NCI-H146 (cell line): ENCODE results near the gene NLRC5.
"Not testable (repeated sequence)": the region's sequence is repeated elsewhere in the genome, so short reads cannot be mapped to it uniquely, and the experiment has no call there.

ENCODE experiments used
- DNase-seq: peaks from one replicate; lab custom pipeline; 2025; lab: John Stamatoyannopoulos, UW

Gene NLRC5

DNA sequence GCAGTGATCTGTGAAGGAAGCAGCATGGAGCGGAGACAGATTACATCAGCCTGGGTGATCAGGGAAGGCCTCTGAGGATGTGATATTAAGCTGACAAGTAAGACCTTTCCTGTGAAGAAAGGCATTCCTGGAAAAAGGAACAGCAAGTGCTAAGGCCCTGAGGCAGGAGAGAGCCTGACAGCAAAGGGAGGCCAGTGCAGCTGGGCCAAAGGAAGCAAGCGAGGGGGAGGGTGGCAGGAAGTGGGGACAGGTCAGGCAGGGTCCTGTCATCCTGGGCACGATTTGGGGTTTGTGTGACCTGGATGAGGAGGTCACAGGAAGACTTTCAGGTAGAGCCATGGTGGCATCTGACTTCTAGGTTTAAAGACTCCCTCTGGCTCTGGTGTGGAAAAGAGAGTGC is 115.3 kb downstream of the NLRC5 start:
- no peak for DNase-seq

DNA sequence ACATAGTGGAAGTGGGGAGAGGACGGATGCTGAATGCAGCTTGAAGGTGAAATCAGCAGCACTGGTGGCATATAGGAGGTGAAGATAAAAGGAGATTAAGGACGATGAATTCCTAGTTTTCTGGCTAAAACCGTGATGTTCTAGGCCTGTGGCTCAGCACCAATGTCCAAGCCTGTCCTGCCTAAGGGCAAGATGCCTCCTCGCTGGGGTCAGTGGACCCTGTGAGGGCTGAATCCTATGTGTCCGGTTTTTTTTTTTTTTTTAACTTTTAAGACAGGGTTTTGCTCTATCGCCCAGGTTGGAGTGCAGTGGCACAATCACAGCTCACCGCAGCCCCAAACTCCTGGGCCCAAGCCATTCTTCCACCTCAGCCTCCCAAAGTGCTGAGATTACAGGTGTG is 115.8 kb downstream of the NLRC5 start:
- no peak for DNase-seq

DNA sequence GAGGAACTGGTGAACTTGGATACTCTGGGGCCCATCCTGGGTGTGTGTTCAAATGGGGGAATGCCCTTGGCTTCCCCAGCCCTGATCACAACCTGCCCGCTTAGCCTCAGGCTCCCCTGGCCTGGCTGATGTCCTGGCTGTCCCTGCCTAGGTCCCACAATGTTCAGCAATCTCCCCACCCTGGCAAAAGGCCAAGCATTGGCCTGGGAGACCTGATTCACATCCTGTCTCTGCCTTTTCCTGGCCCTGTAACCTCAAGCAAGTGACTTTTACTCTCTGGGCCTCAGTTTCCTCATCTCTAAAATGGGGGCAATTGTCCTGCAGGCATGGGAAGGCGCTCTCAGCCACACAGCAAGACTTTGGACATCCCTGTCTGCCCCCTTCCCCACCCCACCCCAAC is 117.4 kb downstream of the NLRC5 start:
- DNase-seq: no peak

DNA sequence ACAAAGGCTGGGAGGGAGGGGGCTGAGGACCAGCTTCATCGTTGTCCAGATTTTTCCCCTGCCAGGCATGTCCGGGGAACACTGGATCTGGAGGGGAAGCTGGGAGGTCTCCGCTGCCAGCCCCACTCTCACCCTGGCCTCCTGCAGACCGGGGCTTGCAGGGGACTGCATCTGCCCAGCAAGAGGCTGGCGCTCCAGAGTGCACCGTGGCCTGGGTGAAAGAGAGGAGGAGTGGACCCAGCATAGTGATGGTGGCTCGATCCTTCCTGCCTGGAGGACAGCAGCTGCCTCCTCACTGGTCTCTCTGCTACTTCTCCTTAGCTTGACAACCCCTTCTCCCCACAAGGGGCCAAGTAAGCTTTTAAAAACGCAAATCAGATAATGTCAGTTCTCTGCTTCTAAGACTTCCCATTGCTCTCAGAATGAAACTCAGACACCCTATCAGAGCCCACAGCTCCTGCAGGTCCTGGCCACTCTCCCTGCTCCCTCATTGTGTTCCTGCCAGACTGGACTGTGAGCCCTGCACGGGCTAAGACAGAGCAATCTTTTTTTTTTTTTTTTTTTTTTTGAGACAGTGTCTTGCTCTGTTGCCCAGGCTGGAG is 118.1 kb downstream of the NLRC5 start:
- DNase-seq: no peak

DNA sequence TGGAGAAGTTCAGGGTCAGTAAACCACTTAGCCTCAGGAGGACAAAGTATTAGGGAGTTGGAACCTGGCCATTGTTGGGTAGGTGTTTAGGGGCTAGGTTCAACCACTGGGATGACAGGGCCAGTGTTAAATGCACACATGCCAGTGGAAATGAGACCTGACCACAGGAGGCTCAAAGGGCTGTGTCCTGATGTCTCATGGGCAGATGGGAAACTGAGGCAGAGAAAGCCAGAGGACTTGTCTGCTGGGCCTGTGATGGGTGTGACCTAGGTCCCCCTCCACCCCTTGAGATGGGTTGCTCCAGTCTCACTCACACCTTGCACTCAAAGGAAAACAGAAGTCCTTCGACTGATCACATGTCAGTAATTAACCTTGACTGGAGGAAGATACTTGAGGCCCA is 119.1 kb downstream of the NLRC5 start:
- no peak for DNase-seq

DNA sequence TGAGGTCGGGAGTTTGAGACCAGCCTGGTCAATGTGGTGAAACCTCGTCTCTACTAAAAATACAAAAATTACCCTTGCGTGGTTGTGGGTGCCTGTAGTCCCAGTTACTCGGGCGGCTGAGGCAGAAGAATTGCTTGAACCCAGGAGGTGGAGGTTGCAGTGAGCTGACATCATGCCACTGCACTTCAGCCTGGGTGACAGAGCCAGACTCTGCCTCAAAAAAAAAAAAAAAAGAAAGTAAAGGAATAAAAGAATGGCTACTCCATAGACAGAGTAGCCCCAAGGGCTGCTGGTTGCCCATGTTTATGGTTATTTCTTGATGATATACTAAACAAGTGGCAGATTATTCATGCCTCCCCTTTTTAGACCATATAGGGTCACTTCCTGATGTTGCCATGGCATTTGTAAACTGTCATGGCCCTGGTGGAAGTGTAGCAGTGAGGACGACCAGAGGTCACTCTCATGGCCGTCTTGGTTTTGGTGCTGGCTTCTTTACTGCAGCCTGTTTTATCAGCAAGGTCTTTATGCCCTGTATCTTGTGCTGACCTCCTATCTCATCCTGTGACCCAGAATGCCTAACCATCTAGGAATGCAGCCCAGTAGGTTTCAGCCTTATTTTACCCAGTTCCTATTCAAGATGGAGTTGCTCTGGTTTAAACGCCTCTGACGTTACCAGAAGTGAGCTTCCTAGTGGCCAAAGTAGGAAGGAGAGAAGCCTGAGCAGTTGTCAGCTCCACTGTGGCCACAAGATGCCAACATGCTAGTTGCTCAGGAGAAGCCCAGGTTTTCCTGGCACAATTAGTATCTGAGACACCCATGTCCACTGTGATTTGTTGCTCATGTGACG is 120.1 kb downstream of the NLRC5 start:
- not testable (repeated sequence) for DNase-seq

DNA sequence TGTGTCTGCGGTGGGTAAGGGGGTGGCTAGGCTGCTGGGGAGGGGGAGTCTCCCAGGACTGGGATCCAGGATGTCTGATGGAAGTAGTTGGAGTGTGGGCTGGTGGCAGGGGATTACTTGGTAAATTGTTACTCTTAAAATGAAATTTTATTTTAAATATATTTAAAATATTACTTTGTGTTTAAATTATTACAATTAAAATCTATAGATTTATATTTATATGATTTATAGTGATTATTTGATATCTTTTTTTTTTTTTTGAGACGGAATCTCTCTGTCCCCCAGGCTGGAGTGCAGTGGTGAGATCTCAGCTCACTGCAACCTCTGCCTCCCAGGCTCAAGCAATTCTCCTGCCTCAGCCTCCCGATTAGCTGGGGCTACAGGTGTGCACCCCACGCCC is 121.6 kb downstream of the NLRC5 start:
- no peak for DNase-seq

DNA sequence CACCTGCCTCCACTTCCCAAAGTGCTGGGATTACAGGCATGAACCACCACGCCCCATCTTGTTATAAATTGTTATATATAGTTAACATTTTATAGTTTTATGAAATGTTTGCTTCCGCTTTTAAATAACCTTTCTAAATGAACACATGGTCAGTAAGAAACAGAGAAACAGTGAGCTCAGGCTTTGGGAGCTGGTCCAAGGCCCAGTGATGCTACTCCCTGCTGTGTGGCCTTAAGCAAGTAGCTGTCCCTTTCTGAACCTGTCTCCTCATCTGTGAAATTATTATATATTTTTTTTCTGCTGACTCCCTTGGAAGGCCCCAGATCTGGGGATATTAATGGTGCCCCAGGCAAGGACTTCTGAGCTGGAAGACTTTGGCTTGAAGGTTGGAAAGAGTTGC is 122.1 kb downstream of the NLRC5 start:
- no peak for DNase-seq

DNA sequence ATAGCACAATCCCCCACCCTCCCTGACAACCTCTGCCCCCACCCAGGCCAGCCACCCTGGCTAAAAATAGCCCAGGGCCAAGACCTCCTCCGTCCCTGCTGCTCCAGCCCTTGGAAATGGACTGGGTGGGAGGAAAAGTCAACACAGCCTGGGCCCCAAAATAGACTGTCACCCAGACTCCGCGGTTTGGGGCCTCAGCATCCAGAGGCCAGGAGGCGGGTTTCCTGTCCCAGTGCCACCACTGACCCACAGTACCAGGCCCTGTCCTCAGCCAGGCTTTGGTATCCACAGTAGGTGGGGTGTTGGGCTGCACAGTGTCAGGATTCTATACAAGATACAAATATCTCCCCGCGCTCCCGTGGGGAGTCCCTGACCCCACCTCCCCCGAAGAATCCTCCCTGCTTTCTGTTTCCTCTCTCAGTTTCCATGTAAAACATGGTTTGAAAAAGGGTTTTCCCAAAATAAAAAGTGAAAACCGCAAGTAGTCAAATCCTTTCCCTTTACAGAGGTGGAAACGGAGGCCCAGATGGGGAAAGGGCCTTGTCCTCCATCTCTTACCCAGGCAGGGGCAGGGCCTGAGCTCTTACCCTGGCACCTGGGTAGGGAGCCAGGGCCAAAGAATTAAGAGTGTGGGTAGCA is 123.2 kb downstream of the NLRC5 start:
- DNase-seq: no peak

DNA sequence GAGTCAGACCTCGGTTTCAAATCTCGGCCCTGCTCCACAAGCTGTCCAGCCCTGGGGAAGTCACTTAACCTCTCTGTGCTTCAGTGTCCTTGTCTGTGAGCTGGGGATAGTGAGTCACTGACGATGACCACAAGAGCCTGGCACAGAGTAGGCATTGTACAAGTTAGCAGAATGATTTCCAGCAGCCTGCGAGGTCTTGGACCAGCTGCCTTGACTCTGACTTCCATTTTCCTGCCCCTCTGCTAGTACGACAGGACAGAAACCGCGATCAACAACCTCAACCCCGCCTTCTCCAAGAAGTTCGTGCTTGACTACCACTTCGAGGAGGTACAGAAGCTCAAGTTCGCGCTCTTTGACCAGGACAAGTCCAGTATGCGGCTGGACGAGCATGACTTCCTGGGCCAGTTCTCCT is 123.7 kb downstream of the NLRC5 start:
- no peak for DNase-seq

DNA sequence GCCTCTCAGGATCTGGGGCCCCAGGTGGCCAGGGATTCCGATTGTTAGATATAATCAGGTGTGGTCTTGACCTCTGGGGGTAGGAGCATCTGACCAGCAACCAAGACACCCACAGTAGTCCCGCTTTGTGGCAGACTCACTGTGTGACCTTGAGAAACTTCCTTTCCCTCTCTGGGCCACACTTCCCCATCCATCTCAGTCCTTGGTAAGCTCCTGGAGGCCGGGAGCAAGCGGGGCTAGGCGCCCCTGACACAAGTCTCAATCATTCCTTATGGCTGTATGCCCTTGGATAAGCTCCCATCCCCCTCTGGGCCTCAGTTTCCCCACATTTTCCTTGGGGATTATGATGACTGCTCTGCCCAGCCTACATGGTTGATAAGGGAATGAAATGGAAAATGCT is 124.3 kb downstream of the NLRC5 start:
- no peak for DNase-seq

DNA sequence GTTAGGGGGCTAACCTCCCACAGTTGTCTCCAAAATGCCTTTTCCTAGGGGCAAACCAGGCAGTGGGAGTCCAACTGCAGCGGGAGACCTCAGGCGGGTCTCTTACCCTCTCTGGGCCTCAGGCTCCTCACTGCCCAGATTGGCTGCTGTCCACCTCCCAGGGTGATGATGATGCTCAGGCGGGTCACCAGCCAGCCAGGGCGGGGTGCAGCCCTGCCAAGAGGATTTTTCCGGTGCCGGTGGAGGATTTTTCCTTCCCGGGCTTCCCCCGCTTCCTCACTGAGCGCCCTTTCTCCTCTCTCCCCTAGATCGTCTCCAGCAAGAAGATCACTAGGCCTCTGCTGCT is 125.8 kb downstream of the NLRC5 start:
- no peak for DNase-seq

DNA sequence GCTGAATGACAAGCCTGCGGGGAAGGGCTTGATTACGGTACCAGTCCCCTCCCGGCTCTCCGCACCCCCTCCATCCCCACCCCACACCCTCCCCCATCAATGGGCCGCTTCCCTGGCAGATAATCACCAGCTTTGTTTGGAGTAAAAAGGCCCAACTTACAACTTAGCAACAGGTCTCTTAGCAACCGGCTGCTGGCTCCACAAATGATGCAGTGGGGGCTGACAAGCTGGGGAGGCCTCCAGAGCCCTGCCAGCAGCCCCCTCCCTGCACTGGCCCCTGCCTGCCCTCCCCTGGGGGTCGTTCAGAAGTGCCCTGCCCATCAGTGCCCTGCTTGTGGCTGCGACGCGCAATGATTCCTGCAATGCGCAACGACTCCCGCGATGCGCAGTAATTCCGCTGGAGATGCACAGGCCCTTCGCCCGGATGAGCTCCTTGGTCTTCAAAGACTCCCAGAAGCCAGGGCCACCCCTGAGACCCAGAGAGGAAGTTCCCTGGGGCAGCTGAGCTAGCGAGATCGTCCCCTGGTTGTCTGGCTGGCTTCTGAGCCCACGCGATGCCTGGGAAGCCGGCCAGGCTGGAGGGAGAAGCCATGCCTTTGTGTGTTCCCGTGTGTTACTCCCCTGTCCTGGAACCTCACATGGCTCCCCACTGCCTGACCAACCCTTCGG is 126.3 kb downstream of the NLRC5 start:
- peak; percentile 4 for DNase-seq

DNA sequence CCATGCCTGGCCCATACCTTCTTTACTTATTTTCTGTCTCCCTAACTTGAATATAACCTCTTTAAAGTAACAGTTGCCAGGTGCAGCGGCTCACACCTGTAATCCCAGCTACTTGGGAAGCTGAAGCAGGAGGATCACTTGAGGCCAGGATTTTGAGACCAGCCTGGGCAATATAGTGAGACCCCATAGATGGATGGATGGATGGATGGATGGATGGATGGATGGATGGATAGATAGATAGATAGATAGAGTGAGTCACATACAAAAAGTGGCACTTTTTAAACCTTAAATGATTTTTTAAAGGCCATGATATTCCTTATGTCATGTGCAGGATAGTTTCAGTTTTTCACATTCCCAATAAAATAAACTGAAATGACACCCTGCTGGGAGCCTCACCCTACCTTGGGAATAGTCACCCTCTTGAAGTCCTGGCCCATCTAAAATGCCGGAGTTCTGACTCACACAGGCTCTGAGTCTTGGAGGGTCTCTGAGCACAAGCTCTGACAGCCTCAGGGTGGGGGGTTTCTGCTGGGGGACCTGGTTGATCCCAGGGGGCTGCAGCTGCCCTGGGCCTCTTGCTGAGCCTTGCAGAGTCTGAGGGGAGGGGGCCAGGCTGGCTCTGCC is 129.2 kb downstream of the NLRC5 start:
- DNase-seq: no peak

DNA sequence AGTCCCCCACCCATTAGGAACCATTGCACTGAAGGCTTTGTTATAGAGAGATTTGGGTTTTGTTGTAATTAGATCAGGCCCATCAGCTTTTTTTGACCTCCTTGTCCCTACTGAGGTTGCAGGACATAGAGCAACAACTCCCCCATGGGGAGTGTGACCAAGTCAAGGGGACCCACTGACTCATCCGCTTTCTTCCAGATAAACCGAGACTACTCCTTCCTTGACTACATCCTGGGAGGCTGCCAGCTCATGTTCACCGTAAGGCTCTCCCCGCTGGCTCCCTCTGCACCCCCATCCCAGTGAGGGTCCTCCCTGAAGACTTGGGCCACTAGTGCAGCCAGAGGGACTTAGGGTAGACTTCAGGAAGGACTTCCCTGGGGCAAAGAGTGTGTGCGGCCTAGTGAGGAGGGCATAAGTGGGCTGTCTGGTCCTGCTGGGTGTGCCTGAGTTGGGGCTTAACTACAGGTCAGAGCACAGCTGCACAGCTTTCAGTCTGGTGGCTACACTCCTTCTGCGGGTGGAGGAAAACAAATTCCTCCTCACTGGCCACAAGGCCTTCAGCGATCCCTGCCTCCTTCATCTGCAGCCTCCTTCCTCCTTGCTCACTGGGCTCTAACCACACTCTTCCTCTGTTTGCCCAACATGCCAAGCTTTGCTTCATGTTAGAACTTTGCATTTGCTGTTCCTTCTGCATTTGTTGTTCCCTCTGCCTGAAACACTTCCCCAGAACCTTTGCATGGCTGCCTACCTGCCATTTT is 134.0 kb downstream of the NLRC5 start:
- DNase-seq: no peak

DNA sequence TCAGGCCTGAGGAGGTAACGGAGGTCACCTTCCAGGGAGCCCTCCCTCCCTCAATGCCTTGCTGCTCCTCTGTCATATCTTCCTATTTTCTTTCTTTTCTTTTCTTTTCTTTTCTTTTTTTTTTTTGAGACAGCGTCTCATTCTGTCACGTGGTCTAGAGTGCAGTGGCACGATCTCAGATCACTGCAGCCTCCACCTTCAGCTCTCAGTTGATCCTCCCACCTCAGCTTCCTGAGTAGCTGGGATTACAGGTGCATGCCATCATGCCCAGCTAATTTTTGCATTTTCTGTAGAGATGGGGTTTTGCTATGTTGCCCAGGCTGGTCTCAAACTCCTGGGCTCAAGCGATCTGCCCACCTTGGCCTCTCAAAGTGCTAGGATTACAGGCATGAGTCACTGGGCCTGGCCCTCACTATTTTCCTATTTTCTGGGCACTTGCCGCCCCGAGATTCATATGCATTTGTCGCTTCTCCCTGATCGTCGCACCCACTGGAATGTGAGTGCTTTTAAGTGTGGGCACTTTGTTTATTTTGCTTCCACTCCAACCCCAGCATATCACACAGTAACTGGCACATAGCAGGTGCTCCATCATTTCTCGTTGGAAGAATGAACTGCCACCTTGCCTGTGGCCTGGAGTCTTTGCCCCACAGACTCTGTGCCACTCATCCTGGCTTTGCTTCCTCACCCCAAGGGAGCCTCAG is 134.8 kb downstream of the NLRC5 start:
- no peak for DNase-seq

DNA sequence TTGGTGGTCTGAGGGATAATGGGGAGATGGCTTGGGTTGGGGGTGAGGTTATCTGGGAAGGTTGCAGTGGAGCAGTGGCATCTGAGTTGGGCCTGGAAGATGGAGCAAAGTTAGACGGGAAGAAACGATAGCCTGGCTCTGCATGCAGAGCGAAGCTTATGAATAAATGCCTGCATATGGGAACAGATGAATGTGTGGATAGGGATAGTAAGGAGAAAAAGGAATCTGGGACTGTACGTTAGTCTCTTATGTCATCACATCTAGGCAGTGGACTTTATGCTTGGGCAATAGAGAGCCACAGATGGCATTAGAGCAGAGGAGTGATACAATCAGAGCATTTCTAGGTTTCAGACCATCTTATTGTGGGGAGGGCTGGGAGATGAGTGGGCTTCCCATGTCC is 136.0 kb downstream of the NLRC5 start:
- DNase-seq: no peak

DNA sequence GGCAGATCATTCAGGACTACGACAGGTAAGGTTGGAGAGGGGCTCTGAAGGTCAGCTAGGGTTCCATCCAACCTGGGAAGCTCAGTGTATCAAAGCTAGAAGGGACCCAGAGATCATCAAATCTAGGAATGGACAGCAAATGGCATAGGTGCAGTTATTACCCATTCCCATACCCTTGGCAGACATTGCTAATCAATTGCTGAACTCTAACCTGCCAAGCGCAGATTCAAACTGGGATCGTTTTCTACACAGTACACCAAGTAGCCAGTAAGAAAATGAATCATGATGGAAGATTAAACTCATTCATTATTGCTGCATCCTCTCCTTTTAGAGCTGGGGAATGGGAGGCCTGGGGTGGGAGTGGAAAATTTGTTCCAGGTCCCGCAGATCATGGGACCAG is 136.6 kb downstream of the NLRC5 start:
- DNase-seq: no peak

DNA sequence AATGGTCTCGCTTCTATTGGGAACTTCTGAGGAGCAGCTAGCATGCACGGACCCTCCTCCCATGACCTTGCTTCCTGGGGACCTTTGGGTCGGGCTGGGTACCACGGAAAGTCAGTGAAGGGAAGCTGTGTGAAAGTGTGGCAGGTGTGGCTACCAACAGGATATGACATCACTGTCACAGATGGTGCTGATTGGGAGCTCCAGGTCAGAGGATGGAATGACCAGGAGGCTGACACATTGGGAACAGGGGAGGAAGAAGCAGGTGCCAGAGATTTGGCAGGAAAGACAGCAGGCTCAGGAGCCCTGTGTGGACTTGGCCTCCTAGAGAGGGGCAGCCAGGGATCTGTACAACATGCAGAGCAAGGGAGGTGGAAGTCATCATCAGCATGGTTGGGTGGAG is 137.1 kb downstream of the NLRC5 start:
- no peak for DNase-seq

DNA sequence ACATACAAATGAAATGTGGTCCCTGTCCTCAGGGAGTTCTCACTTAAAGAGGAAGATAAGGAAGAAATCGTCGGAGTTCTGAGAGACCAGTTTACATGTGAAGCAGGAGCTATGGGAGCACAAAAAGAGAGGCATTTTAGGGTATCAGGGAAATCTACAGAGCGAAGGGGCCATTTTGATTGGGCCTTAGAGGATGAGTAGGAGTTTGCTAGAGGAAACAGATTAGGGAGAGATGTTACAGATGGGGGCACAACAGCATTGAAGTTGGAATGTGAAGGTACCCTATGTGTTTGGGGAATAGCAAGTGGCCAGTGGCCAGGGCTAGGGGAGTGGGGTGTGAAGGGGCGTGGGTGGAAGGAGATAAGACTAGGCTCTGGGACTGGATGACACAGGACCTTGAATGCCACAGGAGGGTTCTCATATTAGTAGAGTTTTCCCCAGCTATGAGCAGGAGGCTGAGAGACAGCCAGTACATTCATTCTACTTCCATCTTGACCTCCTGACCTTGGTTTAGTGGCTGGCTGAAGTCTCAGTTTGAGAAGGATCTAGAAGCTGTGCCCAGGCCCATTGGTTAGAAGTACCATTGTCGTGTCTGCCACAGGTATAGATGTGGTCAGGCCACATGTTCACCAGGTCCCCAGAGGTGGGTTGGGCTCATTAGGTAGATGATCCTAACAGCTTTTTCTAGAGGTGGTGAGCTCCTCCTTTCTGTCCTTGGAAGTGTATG is 137.8 kb downstream of the NLRC5 start:
- DNase-seq: no peak
